Glutamatergic neuron (in vitro differentiated cells): ENCODE data around the gene CCDC28A. TPM values are rescaled to one million over a fixed set of nuclear protein-coding genes. Genes with fewer than 3 reads are reported as not detected.
A peak's percentile ranks its signal among the peaks of the same experiment; 100 is the strongest.

Experiments used
- DNase-seq: peaks from one replicate; pipeline ENCODE4 v3.0.0; 2022
- H3K27ac Mint-ChIP-seq: one replicate; pipeline ENCODE4 v1.8.0; 2020; ENCODE audit warnings: mild to moderate bottlenecking, mixed read lengths, inconsistent platforms; ENCODE audit not compliant: unreplicated experiment
- H3K27me3 Mint-ChIP-seq: one replicate; pipeline ENCODE4 v1.8.0; 2020; ENCODE audit warnings: mild to moderate bottlenecking, moderate library complexity, mixed read lengths, inconsistent platforms; ENCODE audit not compliant: unreplicated experiment
- H3K36me3 Mint-ChIP-seq: one replicate; pipeline ENCODE4 v1.8.0; 2020; ENCODE audit warnings: mild to moderate bottlenecking, mixed read lengths, inconsistent platforms; ENCODE audit not compliant: unreplicated experiment
- H3K4me1 Mint-ChIP-seq: one replicate; pipeline ENCODE4 v1.8.0; 2020; ENCODE audit warnings: mild to moderate bottlenecking, low read depth, mixed read lengths, inconsistent platforms; ENCODE audit not compliant: unreplicated experiment
- H3K4me3 Mint-ChIP-seq: one replicate; pipeline ENCODE4 v1.8.0; 2020; ENCODE audit warnings: mild to moderate bottlenecking, mixed read lengths, inconsistent platforms; ENCODE audit not compliant: unreplicated experiment
- H3K9me3 Mint-ChIP-seq: one replicate; pipeline ENCODE4 v1.8.0; 2020; ENCODE audit warnings: mild to moderate bottlenecking, moderate library complexity, mixed read lengths, inconsistent platforms; ENCODE audit not compliant: unreplicated experiment
- total RNA-seq: library from RNA; stranded (reverse); fragmentation: NEBNext Ultra II Directional; extraction: Animal tissue kit (Norgen Biotek cat#: 25700); gene quantifications from one replicate; pipeline ENCODE4 v1.2.1, GENCODE V29; 2021; ENCODE audit not compliant: unreplicated experiment
- TF ChIP-seq, protein P1 (sequence below): fragments of 200-600 bp; sonication (generic); IDR thresholded peaks from one replicate; pipeline ENCODE4 v1.5.0; 2021; ENCODE audit not compliant: partially characterized antibody, unreplicated experiment

Gene CCDC28A
- total RNA-seq, 1 donor from 2014 or later, result 10.1 TPM

DNA sequence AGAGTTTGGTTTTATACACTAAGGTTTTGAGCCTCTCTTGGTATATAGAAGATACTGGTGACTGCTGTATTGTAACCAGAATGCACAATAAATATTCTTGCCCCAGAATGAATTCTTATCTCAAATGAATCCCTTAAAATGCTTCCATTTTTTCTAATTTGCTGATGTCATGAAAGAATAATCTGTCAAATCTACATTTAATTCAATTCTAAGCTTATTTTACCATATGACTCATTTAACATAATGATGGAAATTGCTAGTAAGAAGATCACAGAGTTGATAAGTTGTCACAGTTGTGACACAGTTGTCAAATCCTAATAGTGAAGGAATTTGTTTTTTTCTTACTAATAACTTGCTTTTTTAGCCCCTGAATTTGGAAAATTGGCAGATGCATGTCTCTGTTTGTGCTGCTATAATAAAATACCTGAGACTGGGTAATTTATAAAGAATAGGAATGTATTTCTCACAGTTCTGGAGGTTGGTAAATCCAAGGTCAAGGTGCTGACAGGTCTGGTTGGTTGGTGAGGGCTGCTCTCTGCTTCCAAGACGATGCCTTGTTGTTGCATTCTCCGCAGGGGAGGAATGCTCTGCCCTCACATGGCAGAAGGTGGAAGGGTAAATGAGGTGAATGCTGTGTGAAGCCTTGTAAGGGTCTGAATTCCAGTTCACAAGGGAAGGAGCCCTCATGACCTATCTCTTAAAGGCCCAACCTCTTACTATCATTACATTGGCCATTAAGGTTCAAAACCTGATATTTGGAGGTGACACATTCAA, 27.0 kb downstream of the CCDC28A start:
- Mint-ChIP-seq H3K4me1 (peaks cover 14% of the 10 kb centered on the region), H3K27me3 (peaks cover 2% of the 10 kb centered on the region), H3K27ac (no peak overlapping the region), H3K4me3 (no peak overlapping the region), H3K36me3 (no peaks in the 10 kb centered on the region), H3K9me3 (peaks cover 2% of the 10 kb centered on the region)
- TF ChIP-seq, protein P1, sequence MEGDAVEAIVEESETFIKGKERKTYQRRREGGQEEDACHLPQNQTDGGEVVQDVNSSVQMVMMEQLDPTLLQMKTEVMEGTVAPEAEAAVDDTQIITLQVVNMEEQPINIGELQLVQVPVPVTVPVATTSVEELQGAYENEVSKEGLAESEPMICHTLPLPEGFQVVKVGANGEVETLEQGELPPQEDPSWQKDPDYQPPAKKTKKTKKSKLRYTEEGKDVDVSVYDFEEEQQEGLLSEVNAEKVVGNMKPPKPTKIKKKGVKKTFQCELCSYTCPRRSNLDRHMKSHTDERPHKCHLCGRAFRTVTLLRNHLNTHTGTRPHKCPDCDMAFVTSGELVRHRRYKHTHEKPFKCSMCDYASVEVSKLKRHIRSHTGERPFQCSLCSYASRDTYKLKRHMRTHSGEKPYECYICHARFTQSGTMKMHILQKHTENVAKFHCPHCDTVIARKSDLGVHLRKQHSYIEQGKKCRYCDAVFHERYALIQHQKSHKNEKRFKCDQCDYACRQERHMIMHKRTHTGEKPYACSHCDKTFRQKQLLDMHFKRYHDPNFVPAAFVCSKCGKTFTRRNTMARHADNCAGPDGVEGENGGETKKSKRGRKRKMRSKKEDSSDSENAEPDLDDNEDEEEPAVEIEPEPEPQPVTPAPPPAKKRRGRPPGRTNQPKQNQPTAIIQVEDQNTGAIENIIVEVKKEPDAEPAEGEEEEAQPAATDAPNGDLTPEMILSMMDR, result no peak
- no peak for DNase-seq

DNA sequence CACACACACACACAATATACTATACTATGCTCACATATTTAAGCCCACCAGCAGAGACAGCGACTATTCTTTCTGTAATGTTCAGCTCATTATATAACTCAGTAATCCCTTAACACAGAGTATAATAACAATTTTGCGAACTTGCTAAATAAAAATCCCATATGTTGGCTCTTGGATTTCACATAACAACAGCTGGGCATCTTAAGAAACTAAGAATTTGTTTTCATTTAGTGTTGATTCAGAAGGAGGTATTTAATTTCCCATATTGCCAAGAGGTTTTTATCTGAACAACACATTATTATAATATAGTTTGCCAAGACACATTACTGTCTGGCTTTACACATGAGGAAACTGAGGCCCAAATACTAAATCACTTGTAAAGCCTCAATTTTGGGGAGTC, 29.8 kb downstream of the CCDC28A start:
- H3K4me3 Mint-ChIP-seq, result no peak overlapping the region
- TF ChIP-seq, protein P1, result no peak
- DNase-seq, result no peak

DNA sequence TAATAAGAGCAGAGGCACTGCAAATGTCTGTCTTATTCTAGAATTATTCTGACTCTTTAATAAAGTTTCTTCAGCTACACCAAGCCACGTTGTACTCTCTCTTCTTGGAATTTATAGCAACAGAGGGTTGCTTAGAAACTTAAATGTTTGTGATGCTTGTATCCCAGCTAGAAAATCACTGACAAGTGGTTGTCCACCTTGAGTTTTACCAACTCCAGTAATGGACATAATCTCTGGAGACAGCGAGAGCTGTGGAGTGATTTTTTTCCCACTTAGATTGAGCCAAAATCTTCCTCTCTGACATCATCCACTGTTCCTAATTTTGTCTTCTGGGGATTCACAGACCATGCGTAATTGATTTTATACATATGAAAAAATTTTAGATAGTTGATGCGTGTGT, 30.3 kb downstream of the CCDC28A start:
- peaks cover 6% of the 10 kb centered on the region for H3K4me1 Mint-ChIP-seq
- no peak overlapping the region for H3K4me3 Mint-ChIP-seq
- no peaks in the 10 kb centered on the region for H3K36me3 Mint-ChIP-seq
- H3K27me3 Mint-ChIP-seq, result peaks cover 2% of the 10 kb centered on the region
- H3K27ac Mint-ChIP-seq, result no peak overlapping the region
- TF ChIP-seq, protein P1, result no peak
- DNase-seq, result no peak
- peaks cover 2% of the 10 kb centered on the region for H3K9me3 Mint-ChIP-seq

More for the DNA sequence above, 29.8 kb downstream of the CCDC28A start:
- no peak overlapping the region for H3K27ac Mint-ChIP-seq
- peaks cover 2% of the 10 kb centered on the region for H3K9me3 Mint-ChIP-seq
- H3K27me3 Mint-ChIP-seq, result peaks cover 2% of the 10 kb centered on the region
- peaks cover 6% of the 10 kb centered on the region for H3K4me1 Mint-ChIP-seq
- H3K36me3 Mint-ChIP-seq, result no peaks in the 10 kb centered on the region

DNA sequence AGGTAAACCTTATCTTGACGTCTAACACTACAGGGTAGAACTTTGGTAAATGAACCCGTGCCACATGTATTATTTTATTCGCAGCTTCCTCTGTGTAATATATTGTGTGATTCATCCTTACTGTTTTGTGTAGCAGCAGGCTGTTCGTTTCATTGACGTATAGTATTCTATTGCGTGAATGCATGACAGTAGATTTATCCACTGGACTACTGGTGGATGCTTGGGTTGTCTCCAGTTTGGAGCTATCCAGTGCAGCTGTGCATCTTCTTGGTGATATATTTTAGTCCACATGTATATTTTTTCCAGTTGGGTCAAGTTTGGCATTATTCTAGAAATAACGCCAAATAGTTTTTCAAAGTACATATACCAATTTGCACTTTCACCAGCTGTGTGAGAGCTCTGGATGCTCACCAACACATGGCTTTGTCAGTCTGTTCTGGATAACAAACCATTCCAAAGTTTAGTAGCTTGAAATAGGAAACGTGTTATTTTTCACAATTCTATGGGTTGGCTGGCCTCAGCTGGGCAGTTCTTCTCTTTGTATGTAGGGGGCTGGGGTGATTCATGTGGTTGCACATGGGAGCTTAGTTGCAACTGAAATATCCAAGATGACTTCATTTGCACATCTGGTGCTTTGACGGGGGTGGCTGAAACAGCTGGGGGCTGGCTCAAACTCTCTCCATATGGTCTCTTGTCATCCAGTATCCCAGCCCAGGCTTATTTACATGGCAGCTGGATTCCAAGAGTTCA, 31.6 kb downstream of the CCDC28A start:
- Mint-ChIP-seq H3K27me3 (peaks cover 2% of the 10 kb centered on the region), H3K4me1 (peaks cover 6% of the 10 kb centered on the region), H3K4me3 (no peak overlapping the region), H3K27ac (peak overlapping the region; percentile 18), H3K36me3 (no peaks in the 10 kb centered on the region), H3K9me3 (peaks cover 2% of the 10 kb centered on the region)
- DNase-seq, result no peak
- TF ChIP-seq, protein P1, result no peak

DNA sequence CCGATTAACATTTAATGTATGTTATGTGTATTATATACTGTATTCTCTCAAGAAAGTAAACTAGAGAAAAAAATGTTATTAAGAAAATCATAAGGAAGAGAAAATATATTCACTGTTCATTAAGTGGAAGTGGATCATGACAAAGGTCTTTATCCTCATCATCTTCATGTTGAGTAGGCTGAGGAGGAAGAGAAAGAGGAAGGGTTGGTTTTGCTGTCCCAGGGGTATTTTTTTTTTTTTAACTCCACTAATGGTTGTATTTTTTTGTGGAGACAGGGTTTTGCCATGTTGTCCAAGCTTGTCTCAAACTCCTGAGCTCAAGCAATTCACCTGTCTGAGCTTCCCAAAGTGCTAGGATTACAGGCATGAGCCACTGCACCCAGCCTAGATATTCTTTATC, 33.3 kb downstream of the CCDC28A start:
- Mint-ChIP-seq H3K4me3 (no peak overlapping the region), H3K27me3 (peaks cover 2% of the 10 kb centered on the region), H3K27ac (no peak overlapping the region), H3K9me3 (peaks cover 2% of the 10 kb centered on the region), H3K4me1 (peaks cover 6% of the 10 kb centered on the region), H3K36me3 (no peaks in the 10 kb centered on the region)
- DNase-seq, result no peak
- TF ChIP-seq, protein P1, result no peak
